Measurements from ENCODE around the gene MUC6.
"Not testable (repeated sequence)": the region's sequence is repeated elsewhere in the genome, so short reads cannot be mapped to it uniquely, and the experiment has no call there.

MUC6 gene

DNA sequence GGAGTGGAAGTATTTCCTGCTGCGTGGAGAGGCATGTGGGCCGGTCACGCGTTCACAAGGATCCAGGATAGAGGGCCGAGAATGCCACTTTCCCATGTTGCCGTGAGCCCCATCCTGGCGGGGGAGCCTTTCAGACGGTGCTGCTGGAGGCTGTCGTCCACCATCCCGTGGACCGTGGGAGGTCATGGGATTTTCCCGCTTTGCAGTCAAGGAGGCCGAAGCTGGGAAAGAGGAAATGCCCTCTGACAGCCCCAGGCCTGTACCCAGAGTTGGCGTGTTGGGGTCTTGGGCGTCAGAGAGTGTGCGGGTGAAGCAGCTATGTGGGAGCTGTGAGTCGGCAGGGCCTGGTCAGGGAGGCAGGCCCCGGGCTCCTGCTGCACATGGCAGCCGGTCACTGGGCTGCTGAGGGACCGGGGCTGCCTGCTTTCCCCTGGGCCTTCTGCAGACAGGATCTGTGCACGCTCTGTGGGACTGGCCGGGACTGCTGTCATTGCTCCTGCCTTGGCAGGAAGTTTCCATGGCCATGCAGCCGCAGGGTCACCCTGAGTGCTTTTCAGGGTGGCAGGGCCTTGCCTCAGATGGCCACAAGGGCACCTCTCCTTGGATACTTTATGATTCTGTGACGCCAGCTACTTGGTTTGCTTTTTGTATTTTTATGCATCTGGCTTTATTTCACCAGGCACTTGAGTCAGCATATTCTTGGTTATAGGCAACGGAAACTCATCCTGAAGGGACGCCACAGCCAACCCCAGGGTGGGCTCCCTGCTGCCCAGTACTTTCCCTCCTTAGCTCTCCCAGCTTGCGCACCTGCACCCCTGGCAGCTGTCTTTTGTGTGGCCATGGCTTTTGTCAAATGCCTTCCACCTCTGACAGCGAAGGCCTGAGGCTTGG lies 58.4 kb downstream of the MUC6 start:
- no peak overlapping the region for H3K4me3 ChIP-seq (ENCODE audit: low read length)
- DNase-seq (ENCODE audit: low read depth, low spot score) = no peak

DNA sequence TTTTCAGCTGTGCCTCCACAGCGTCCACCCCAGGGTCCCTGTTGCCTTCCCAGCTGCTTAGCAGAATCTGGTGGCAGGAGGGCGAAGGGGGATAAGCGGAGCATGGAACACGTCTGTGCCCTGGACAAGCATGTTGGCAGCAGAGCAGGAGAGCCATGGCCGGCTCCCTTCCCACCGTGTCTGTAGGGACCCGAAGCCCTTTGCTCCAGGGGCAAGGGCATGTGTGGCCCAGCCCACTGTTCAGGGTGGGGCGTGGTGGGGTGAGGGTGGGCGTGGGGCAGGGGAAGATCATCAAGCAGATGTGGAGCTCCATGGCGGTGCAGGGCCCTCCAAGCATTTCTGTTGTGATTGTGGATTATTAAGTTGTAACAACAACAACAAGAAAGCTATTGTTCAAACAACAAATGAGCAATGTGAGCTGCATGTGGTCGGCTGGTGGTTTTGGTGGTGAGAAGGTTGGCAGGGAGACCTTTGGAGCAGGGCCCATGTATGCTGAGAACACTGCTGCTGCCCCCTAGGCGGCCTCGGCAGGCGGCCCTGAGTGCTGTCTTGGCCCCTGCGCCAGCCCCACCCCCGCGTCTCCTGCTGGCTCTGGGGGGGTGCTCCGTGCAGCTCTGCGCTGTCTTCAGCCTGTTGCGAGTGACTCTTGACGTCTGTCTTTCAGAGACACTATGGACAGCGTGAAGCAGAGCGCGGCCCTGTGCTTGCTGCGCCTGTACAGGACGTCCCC lies 59.9 kb downstream of the MUC6 start:
- peak; percentile 56 for DNase-seq (ENCODE audit: low read depth, low spot score)

DNA sequence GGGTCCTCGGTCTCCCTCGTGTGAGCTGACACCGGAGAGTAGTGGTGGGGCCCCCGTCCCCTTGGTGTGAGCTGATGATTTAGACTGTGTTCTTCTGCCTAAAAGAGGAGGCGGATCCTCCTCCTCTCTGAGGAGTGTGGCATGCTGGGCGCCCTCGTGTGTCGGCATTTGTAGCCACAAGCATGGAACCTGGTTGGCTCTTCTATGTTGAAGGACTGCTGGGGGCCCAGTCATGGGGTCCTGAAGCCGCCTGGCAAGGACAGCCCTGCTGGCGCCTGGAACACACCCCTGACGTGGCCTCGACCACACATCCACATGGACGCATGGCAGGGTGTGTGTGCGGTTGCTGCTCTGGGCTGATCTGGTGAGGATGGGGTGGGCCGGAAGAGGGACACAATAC lies 60.7 kb downstream of the MUC6 start:
- no peak overlapping the region for H3K4me3 ChIP-seq (ENCODE audit: low read length)
- DNase-seq (ENCODE audit: low read depth, low spot score) = peak; percentile 50

More for the DNA sequence above, 59.9 kb downstream of the MUC6 start:
- H3K4me3 ChIP-seq (ENCODE audit: low read length) = no peak overlapping the region

DNA sequence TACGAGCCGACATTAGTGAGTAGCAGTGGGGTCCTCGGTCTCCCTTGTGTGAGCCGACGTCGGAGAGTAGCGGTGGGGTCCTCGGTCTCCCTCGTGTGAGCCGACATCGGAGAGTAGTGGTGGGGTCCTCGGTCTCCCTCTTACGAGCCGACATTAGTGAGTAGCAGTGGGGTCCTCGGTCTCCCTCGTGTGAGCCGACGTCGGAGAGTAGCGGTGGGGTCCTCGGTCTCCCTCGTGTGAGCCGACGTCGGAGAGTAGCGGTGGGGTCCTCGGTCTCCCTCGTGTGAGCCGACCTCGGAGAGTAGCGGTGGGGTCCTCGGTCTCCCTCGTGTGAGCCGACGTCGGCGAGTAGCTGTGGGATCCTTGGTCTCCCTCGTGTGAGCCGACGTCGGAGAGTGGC lies 61.1 kb downstream of the MUC6 start:
- DNase-seq (ENCODE audit: low read depth, low spot score); H3K4me3 ChIP-seq (ENCODE audit: low read length): not testable (repeated sequence)

DNA sequence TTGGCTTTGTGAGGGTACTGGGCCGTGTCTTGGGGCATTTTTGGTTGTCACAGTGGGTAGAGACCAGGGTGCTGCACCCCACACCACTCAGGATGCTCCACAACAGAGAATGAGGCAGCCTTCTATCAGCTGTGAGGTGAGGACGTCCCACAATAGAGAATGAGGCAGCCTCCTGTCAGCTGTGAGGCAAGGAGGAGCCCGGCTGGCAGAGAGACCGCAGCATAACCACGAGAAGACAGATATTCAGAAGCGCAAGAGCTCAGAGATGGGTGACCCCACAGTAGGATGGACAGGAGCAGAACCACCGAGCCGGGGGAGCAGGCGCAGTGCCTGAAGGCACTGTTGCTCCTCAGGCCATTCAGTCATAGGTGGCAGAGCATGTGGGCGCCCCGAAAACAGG lies 63.3 kb downstream of the MUC6 start:
- DNase-seq (ENCODE audit: low read depth, low spot score) = no peak
- no peak overlapping the region for H3K4me3 ChIP-seq (ENCODE audit: low read length)

DNA sequence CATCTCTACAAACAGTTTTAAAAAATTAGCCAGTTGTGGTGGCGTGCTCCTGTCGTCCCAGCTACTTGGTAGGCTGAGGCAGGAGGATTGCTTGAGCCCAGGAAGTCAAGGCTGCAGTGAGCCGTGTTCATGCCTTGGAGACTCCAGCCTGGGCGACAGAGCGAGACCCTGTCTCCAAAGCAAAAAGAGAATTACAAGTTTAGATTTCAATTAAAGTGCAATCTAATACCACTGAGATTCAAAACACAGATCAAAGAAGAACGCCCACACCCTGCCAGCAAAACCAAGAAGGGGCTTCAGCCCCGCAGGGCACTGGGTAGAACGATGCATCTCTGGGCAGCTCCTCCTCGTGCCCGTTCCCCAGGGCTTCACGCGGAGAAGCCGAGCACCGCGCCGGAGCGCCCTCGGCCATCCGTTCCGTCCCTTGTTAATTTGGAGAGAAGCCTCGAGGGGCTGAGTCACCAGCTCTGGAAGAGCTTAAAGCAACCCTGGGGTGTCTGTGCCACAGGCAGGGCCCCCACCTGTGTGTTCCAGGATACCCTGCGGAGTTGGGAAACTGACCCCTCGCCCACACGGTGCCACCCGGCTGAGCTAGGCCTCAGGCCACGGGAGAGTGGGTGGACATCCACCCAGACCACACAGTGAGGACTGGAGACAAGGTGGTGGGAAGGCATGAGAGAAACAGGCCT lies 63.9 kb downstream of the MUC6 start:
- no peak overlapping the region for H3K4me3 ChIP-seq (ENCODE audit: low read length)
- no peak for DNase-seq (ENCODE audit: low read depth, low spot score)

DNA sequence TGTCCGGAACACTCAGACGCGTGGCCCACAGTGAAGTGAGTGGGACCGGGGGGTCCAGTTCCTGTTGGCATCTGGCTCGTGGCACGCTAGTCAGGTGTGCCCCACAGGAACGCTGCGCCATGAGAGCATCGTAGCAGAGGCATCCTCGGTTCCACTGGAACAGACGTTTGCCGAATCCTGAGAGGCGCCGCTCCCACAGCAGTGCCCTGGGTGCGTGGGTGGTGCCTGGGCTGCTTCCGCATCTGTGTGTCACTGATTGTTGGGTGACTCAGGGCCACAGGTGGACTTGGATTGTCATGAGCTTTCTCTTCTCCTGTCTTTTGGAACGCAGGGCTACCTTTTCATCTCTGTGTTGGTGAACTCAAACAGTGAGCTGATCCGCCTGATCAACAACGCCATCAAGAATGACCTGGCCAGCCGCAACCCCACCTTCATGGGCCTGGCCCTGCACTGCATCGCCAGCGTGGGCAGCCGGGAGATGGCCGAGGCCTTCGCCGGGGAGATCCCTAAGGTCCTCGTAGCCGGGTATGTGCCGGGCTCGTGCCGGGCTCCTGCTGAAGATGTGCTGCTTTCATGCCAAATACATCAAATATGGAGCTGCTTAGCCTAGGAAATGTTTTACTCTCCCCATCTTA lies 64.7 kb downstream of the MUC6 start:
- DNase-seq (ENCODE audit: low read depth, low spot score) = no peak
- no peak overlapping the region for H3K4me3 ChIP-seq (ENCODE audit: low read length)

DNA sequence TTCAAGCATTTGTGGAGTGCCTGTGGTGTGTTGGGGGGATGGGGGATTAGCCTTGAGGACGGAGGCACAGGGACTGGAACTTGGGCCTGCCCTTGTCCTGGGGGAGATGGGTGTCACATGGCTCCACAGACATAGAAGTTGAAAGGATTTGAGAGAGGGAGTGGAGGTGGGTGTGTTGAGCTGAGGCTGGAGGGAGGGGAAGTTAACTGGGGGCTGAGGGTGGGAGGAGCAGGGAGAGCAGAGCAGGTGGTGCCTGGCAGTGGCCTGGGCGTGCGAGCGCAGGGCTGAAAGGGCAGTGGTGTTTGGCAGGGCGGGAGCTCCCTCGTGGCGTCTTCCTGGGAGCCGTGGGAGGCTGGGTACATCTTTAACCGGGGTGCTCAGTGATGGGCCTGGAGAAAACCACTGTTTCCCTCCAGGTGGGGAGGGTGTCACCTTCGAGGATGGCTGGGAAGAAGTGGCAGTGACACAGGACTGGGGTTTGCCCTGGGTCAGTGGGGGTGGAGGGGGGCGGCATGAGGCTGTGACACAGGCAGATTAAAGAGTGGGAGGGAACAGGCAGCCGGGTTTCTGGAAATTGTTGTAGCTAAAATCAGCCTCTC lies 65.3 kb downstream of the MUC6 start:
- no peak overlapping the region for H3K4me3 ChIP-seq (ENCODE audit: low read length)
- DNase-seq (ENCODE audit: low read depth, low spot score) = no peak

DNA sequence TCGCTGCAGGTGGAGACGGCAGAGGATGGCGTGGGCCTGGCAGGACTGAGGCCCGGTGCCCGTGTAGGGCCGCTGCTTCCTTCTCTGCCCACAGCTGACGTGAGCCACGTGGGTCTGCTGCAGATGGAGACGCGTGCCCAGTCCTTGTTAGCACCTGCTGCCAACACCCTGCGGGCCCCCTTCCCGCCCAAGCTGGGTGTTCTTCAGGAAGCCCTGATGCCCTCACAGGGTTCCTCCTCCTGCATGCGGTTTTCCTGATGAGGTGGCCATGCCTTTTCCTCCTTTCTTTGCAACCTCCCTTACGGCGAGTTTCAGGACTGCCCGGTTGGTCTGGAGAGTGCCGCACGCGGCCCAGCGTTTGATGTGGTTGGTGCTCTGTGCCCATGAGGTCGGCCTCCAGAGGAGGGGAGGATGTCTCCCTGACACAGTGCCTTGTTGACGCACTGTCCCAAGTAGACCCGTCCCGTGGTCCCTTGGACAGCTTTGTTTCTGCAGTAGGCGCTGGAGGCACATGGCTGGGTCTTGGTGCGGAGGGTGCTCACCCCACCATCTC lies 66.1 kb downstream of the MUC6 start:
- no peak overlapping the region for H3K4me3 ChIP-seq (ENCODE audit: low read length)
- DNase-seq (ENCODE audit: low read depth, low spot score) = peak; percentile 58

DNA sequence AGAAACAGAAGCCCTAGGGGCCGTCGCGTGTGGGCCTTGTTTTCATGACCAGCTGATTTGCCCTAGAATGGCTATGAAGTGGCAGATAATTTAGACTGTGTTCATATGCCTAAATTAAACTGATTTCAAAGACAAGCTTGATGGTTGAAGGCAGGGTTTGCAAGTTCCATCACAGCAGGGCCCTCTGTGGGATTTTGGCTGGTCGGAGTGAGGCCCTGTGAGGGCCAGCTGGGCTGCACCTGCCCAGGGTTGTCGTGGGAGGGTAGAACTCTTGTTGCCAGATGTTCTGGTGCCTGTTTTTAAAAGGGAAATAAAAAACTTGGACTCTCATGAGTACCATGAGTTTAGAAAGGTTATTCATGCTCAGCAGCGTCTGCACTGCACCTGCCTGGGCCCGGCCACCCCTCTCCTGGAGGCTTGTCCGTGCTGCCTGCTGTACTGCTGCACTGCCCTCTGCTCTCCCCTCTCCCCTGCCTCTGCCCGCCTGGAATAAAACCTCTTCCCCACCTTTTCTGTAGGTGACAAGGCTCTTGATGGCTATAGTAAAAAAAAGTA lies 66.8 kb downstream of the MUC6 start:
- no peak overlapping the region for H3K4me3 ChIP-seq (ENCODE audit: low read length)
- no peak for DNase-seq (ENCODE audit: low read depth, low spot score)

DNA sequence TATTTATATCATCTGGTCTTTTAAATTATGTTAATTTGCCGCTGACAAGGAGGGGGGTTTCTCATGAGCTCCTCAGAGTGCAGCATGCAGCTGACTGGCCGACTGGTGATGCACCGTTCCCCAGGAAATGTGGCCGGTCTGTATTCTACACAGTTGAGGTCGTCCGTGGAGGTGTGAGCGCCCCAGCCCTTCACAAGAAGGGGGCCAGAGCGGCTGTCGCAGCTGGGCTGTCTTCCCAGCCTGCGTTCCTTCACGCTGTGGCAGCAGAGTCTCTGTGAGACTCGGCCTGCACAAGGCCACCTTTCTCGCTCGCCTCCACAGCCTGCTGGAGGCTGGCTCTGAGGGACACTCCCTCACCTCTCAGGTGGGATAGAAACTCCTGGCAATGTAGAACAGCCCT lies 67.7 kb downstream of the MUC6 start:
- DNase-seq (ENCODE audit: low read depth, low spot score) = no peak
- H3K4me3 ChIP-seq (ENCODE audit: low read length) = no peak overlapping the region

DNA sequence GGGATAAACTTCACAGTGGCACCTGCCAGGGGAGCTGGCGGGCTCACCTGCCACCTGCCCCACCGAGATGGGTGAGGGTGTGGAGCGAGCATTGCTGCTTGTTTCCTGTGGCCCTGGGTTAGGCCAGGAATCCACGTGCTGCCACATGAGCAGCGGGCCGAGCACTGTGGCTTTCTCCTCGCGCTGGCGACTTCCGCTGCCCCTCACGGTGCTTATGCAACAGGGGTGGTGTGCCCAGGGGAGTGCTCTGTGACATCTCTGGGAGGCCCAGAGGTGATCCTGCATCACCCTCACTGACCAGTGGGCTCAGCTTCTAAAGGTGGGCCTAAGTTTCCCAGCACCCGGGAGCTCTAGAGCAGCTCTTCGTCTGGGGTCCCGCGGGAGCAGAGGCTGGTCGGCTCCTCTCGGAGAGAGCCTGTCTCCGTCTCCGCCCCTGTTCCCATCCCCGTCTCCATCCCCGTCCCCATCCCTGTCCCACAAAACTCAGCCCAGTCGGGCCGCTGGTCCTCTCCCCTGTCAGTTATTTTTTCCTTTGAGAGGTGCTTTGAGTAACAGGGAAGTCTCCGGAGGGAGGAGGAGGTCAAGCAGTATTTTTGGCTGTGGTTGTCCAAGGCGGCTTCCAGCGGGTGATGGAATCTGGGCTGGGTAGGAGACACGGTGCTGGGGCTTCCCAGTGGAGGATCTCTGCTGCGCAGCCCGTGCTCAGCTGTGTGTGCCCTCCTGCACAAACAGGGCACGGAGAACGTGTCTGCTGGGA lies 68.3 kb downstream of the MUC6 start:
- no peak overlapping the region for H3K4me3 ChIP-seq (ENCODE audit: low read length)
- no peak for DNase-seq (ENCODE audit: low read depth, low spot score)

DNA sequence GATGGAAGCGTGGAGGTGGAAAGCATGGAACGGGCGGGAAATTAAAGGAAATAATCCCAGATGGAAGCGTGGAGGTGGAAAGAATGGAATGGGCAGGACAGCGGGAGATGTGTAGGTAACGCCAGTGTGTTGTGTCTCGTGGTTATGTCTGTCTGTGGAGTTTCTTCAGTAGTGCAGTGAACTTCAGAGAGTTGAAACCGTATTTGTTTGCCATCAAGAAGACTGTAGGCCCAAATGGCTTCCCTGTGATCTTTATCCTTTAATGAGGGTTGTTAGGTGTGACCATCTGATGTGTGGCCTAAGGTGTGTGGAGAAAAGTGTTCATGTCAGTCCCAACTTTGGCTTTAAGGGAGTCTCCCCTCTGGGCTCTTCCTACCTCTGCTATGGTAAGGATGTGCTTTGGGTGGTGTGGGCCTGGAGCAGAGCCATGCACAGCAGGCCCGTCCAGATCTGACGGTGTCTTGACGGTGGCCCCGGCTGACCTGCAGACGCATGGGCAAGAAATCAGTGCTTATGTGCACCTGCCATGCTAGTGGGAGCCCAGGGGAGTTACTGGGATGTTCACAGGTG lies 71.2 kb downstream of the MUC6 start:
- no peak for DNase-seq (ENCODE audit: low read depth, low spot score)
- no peak overlapping the region for H3K4me3 ChIP-seq (ENCODE audit: low read length)

DNA sequence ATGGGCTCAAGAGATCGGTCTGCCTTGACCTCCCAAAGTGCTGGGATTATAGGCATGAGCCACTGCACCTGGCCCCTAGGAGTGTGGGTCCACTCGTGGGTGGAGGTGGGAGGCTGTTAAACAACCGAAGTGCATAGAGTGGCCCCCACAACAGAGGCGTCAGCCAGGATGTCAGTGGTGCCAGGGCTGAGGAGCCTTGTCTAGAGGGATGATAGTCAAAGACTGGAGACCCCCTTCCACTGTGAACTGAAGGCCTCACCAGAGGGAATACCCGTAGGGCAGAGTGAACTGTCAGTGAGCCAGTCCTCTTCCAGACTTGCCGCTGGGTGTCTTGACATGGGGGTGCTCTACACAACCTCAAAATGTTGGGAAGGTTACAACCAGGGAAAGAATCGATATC lies 72.7 kb downstream of the MUC6 start:
- DNase-seq (ENCODE audit: low read depth, low spot score) = no peak
- no peak overlapping the region for H3K4me3 ChIP-seq (ENCODE audit: low read length)
